Right lobe of liver (tissue), 6 donors: ENCODE measurements around the gene AFMID. TPM values are rescaled to one million over a fixed set of nuclear protein-coding genes. Genes with fewer than 3 reads are reported as not detected.

Experiments used
- ATAC-seq, 4 donors: fragments of 200-7000 bp; cut with Tn5 transposase; one replicate each; pipeline ENCODE4 v1.9.1; 2020; ENCODE audit warnings: mild to moderate bottlenecking in 4 of 4, moderate library complexity in 4 of 4
- DNase-seq, 3 donors: peaks; one replicate each; pipeline ENCODE4 v3.0.0-alpha.2; 2020
- H3K27ac ChIP-seq, 3 donors: fragments of 200-600 bp; one replicate each; pipeline ENCODE4 v1.8.0; 2022
- H3K27me3 ChIP-seq, 2 donors: fragments of 200-600 bp; one replicate each; pipeline ENCODE4 v1.8.0; 2022
- H3K36me3 ChIP-seq, 4 donors: fragments of 200-600 bp; sonication (generic) in 1 of 4; one replicate each; pipeline versions ENCODE4 v1.5.1 to v1.8.0; 2017 to 2022; ENCODE audit warnings: control low read depth in 1 of 4
- H3K4me1 ChIP-seq, 4 donors: fragments of 200-600 bp; sonication (generic) in 1 of 4; one replicate each; pipeline versions ENCODE4 v1.5.1 to v1.8.0; 2017 to 2022; ENCODE audit warnings: control low read depth in 1 of 4
- H3K4me3 ChIP-seq, 3 donors: fragments of 200-600 bp; one replicate each; pipeline ENCODE4 v1.8.0; 2022
- H3K9me3 ChIP-seq, 4 donors: fragments of 200-600 bp; sonication (generic) in 1 of 4; one replicate each; pipeline versions ENCODE4 v1.5.1 to v1.8.0; 2017 to 2022; ENCODE audit warnings: control low read depth in 1 of 4
- POLR2A ChIP-seq: fragments of 450-650 bp; IDR thresholded peaks from one replicate; pipeline ENCODE4 v1.6.1; 2017; ENCODE audit warnings: antibody characterized with exemption, mild to moderate bottlenecking
- WGBS: methylation state at CpG from one replicate; pipeline ENCODE4 v1.1.6; 2018; ENCODE audit warnings: low coverage, low lambda C conversion rate; ENCODE audit not compliant: insufficient coverage; ENCODE audit errors: missing lambda C conversion rate; 5-methylcytosine and 5-hydroxymethylcytosine counted together
- intact Hi-C, 2 donors: fragments of 100-400 bp; cut with DNase I; formaldehyde crosslinking; loops; one replicate each; pipeline versions ENCODE4 v1.11.2 to v1.14.1; 2022
- total RNA-seq, 6 experiments: library from RNA; depleted of rRNA in 2 of 6; stranded (reverse); fragments of >200 nt in 2 of 6; fragmentation: NEBNext Ultra II Directional in 3 of 6; extraction: Animal tissue kit (Norgen Biotek cat#: 25700) in 3 of 6; gene quantifications; one replicate each; pipeline versions ENCODE4 v1.1.0 to v1.2.4, GENCODE V29; 2016 to 2023
- TF ChIP-seq, protein P1 (sequence below), 4 donors: fragments of 200-600 bp in 3 of 4; fragments of 450-650 bp in 1 of 4; IDR thresholded peaks; one replicate each; pipeline versions ENCODE4 v1.5.1 to v1.8.0; 2016 to 2022; ENCODE audit warnings: antibody characterized with exemption in 4 of 4, mild to moderate bottlenecking in 2 of 4
- donor health status: DM: no; HTN: yes; CAD: no.
- donor health status: DM: no; HTN: no; CAD: no.
- donor health status: DM: no; HTN: no; CAD: no.
- donor health status: DM: no; HTN: yes; CAD: no.
- donor health status: DM: no; HTN: yes; CAD: no.

Gene AFMID
- total RNA-seq, 6 experiments from 2014 or later = 96.6 to 156 (median 142) TPM

GRCh38 chr17:78237401-78238012 lies 50.3 kb downstream of the AFMID start:
- 78% methylated on average over 2 of the region's 11 CpGs for WGBS
- Histone ChIP-seq H3K4me1 (no peaks in the 10 kb centered on the region), H3K4me3 (no peak overlapping the region), H3K36me3 (no peaks in the 10 kb centered on the region), H3K9me3 (no peaks in the 10 kb centered on the region), H3K27ac (no peak overlapping the region), H3K27me3 (no peaks in the 10 kb centered on the region)
- DNase-seq = no peak
- intact Hi-C loops = no loop called here
- no peak for TF ChIP-seq POLR2A
- TF ChIP-seq, protein P1, sequence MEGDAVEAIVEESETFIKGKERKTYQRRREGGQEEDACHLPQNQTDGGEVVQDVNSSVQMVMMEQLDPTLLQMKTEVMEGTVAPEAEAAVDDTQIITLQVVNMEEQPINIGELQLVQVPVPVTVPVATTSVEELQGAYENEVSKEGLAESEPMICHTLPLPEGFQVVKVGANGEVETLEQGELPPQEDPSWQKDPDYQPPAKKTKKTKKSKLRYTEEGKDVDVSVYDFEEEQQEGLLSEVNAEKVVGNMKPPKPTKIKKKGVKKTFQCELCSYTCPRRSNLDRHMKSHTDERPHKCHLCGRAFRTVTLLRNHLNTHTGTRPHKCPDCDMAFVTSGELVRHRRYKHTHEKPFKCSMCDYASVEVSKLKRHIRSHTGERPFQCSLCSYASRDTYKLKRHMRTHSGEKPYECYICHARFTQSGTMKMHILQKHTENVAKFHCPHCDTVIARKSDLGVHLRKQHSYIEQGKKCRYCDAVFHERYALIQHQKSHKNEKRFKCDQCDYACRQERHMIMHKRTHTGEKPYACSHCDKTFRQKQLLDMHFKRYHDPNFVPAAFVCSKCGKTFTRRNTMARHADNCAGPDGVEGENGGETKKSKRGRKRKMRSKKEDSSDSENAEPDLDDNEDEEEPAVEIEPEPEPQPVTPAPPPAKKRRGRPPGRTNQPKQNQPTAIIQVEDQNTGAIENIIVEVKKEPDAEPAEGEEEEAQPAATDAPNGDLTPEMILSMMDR (IDR thresholded peaks at IDR 0.05) = no peak
- ATAC-seq = no peak

- H3K36me3 ChIP-seq = no peaks in the 10 kb centered on the region
- ATAC-seq = no peak
- DNase-seq = no peak
- H3K4me3 ChIP-seq = no peak overlapping the region
- no peaks in the 10 kb centered on the region for H3K4me1 ChIP-seq
- TF ChIP-seq, protein P1 (IDR thresholded peaks at IDR 0.05) = no peak
- TF ChIP-seq POLR2A = no peak
- no peaks in the 10 kb centered on the region for H3K27me3 ChIP-seq
- WGBS = 40% methylated on average over 1 of the region's 20 CpGs
- no peak overlapping the region for H3K27ac ChIP-seq
- H3K9me3 ChIP-seq = no peaks in the 10 kb centered on the region
- intact Hi-C loops = no loop called here
Observed at GRCh38 chr17:78238823-78239488, 51.8 kb downstream of the AFMID start.

- H3K4me3 ChIP-seq = no peak overlapping the region
- H3K27ac ChIP-seq = no peak overlapping the region
- H3K36me3 ChIP-seq = no peaks in the 10 kb centered on the region
- DNase-seq (no peak), ATAC-seq (no peak)
- no peaks in the 10 kb centered on the region for H3K27me3 ChIP-seq
- no CpG with 5 or more reads among the region's 9 CpGs for WGBS
- no peaks in the 10 kb centered on the region for H3K4me1 ChIP-seq
- H3K9me3 ChIP-seq = no peaks in the 10 kb centered on the region
- TF ChIP-seq, protein P1 (IDR thresholded peaks at IDR 0.05) = no peak
- no peak for TF ChIP-seq POLR2A
- intact Hi-C loops = no loop called here
Observed at GRCh38 chr17:78239489-78239931, 52.3 kb downstream of the AFMID start.

- Histone ChIP-seq H3K36me3 (no peaks in the 10 kb centered on the region), H3K27ac (no peak overlapping the region), H3K4me3 (no peak overlapping the region), H3K4me1 (no peaks in the 10 kb centered on the region), H3K27me3 (no peaks in the 10 kb centered on the region), H3K9me3 (no peaks in the 10 kb centered on the region)
- intact Hi-C loops = loop anchor here in 1 of 2 donors (10.0 kb wide), 1 partner anchor 125 kb away; no protein-coding TSS in a partner anchor
- no peak for ATAC-seq
- no peak for DNase-seq
- WGBS = 71% methylated on average over 9 of the region's 12 CpGs
- TF ChIP-seq, protein P1 (IDR thresholded peaks at IDR 0.05) = no peak
- TF ChIP-seq POLR2A = no peak
Observed at GRCh38 chr17:78240012-78240655, 53.0 kb downstream of the AFMID start.
